H1 (cell line): ENCODE results near the gene TLE1. TPM values are rescaled to one million over a fixed set of nuclear protein-coding genes. Genes with fewer than 3 reads are reported as not detected.

Experiments used
- CTCF ChIA-PET: fragments of 300-600 bp; sonication (Branson Sonifier 250); formaldehyde crosslinking; loops from one replicate; lab custom pipeline; 2021; ENCODE audit not compliant: partially characterized antibody; lab: Charles Lee
- POLR2A ChIA-PET: fragments of 300-600 bp; sonication (Branson Sonifier 250); formaldehyde crosslinking; loops from one replicate; lab custom pipeline; 2021; ENCODE audit warnings: inconsistent platforms; ENCODE audit not compliant: partially characterized antibody; lab: Charles Lee
- DNase-seq, 2 experiments: peaks; one replicate each; pipeline versions ENCODE4 v3.0.0 to v3.0.0-alpha.2; 2010 to 2022; ENCODE audit warnings: low spot score in 2 of 2, low read depth in 1 of 2, mixed read lengths in 1 of 2
- FAIRE-seq: peaks from 2 replicates; lab custom pipeline; 2011; peaks lifted over from hg19 to GRCh38; lab: Jason Lieb, UNC
- H2AFZ ChIP-seq: 2 replicates; pipeline ENCODE4 v1.8.1; 2012; ENCODE audit warnings: low read length, inconsistent platforms
- H2AK5ac ChIP-seq: 2 replicates; pipeline ENCODE4 v1.6.1; 2013; ENCODE audit warnings: low read depth, low read length
- H2BK120ac ChIP-seq: replicated peaks from 2 replicates; pipeline ENCODE3; 2013; ENCODE audit warnings: low read depth, low read length, inconsistent platforms
- H2BK12ac ChIP-seq: 2 replicates; pipeline ENCODE4 v1.6.1; 2013; ENCODE audit warnings: low read depth, low read length
- H2BK15ac ChIP-seq: 2 replicates; pipeline ENCODE4 v1.6.1; 2013; ENCODE audit warnings: low read length
- H2BK20ac ChIP-seq: 2 replicates; pipeline ENCODE4 v1.6.1; 2013; ENCODE audit warnings: low read length
- H2BK5ac ChIP-seq: 2 replicates; pipeline ENCODE4 v1.6.1; 2013; ENCODE audit warnings: low read depth, low read length
- H3K14ac ChIP-seq: 2 replicates; pipeline ENCODE4 v1.6.1; 2013; ENCODE audit warnings: inconsistent platforms; ENCODE audit not compliant: insufficient read length
- H3K18ac ChIP-seq: 2 replicates; pipeline ENCODE4 v1.6.1; 2013; ENCODE audit warnings: low read length; ENCODE audit errors: extremely low read depth
- H3K23ac ChIP-seq: 2 replicates; pipeline ENCODE4 v1.6.1; 2013; ENCODE audit warnings: inconsistent platforms; ENCODE audit not compliant: insufficient read length
- H3K23me2 ChIP-seq: 2 replicates; pipeline ENCODE4 v1.6.1; 2013; ENCODE audit warnings: low read depth, low read length
- H3K27ac ChIP-seq: 2 replicates; pipeline ENCODE4 v1.6.1; 2011; ENCODE audit warnings: low read depth, low read length, inconsistent platforms
- H3K27me3 ChIP-seq, 4 experiments: replicated peaks in 1 of 4; 1 replicate in 1 of 4; 2 replicates in 3 of 4; pipeline versions ENCODE4 v1.6.1 to v1.8.1; 2011 to 2013; ENCODE audit warnings: low read length in 3 of 4, mild to moderate bottlenecking in 3 of 4, inconsistent platforms in 2 of 4, mixed read lengths in 2 of 4, moderate library complexity in 1 of 4; ENCODE audit not compliant: control insufficient read depth in 3 of 4, insufficient read depth in 3 of 4; ENCODE audit errors: extremely low read depth in 1 of 4
- H3K36me3 ChIP-seq, 4 experiments: 2 replicates each; pipeline versions ENCODE4 v1.6.1 to v1.8.1; 2011 to 2013; ENCODE audit warnings: mild to moderate bottlenecking in 4 of 4, low read length in 3 of 4, moderate library complexity in 2 of 4, control low read depth in 1 of 4, inconsistent platforms in 1 of 4; ENCODE audit not compliant: insufficient read depth in 4 of 4, control insufficient read depth in 2 of 4
- H3K4ac ChIP-seq: replicated peaks from 2 replicates; pipeline ENCODE3; 2013; ENCODE audit warnings: low read length, low read depth, mixed read lengths, inconsistent platforms; ENCODE audit not compliant: insufficient read length
- H3K4me1 ChIP-seq, 4 experiments: replicated peaks in 1 of 4; 1 replicate in 1 of 4; 2 replicates in 3 of 4; pipeline versions ENCODE4 v1.6.1 to v1.8.1; 2011 to 2013; ENCODE audit warnings: low read length in 3 of 4, inconsistent platforms in 2 of 4, mixed read lengths in 1 of 4; ENCODE audit not compliant: insufficient read depth in 4 of 4, control insufficient read depth in 3 of 4
- H3K4me2 ChIP-seq, 2 experiments: 2 replicates each; pipeline versions ENCODE4 v1.6.1 to v1.8.1; 2011 to 2013; ENCODE audit warnings: low read depth in 2 of 2, low read length in 2 of 2, control low read depth in 1 of 2, inconsistent platforms in 1 of 2, mild to moderate bottlenecking in 1 of 2; ENCODE audit not compliant: insufficient read depth in 1 of 2
- H3K4me3 ChIP-seq, 4 experiments: fragments of 200-600, 300-600 bp in 1 of 4; sonication (generic), shearing (Covaris generic), sonication (Bioruptor Twin) in 1 of 4; 2 replicates each; pipeline versions ENCODE4 v1.5.1 to v1.8.1; 2011 to 2016; ENCODE audit warnings: low read length in 4 of 4, low read depth in 3 of 4, control low read depth in 2 of 4, inconsistent platforms in 2 of 4, mild to moderate bottlenecking in 2 of 4, mixed read lengths in 1 of 4, moderate library complexity in 1 of 4; ENCODE audit not compliant: insufficient read depth in 2 of 4; ENCODE audit errors: extremely low read depth in 1 of 4
- H3K56ac ChIP-seq: replicated peaks from 2 replicates; pipeline ENCODE3; 2013; ENCODE audit warnings: low read depth, mild to moderate bottlenecking, mixed read lengths, low read length, inconsistent platforms; ENCODE audit not compliant: insufficient read length
- H3K79me1 ChIP-seq: 2 replicates; pipeline ENCODE4 v1.6.1; 2013; ENCODE audit warnings: low read depth, low read length, control low read depth
- H3K79me2 ChIP-seq, 2 experiments: 2 replicates each; pipeline versions ENCODE4 v1.6.1 to v1.8.1; 2012 to 2013; ENCODE audit warnings: low read length in 2 of 2, mild to moderate bottlenecking in 2 of 2, inconsistent platforms in 1 of 2; ENCODE audit not compliant: insufficient read depth in 2 of 2, control insufficient read depth in 1 of 2
- H3K9ac ChIP-seq, 4 experiments: replicated peaks in 1 of 4; 1 replicate in 1 of 4; 2 replicates in 3 of 4; pipeline versions ENCODE4 v1.6.1 to v1.8.1; 2011 to 2013; ENCODE audit warnings: low read depth in 3 of 4, low read length in 3 of 4, control low read depth in 2 of 4, mild to moderate bottlenecking in 2 of 4, moderate library complexity in 2 of 4, inconsistent platforms in 1 of 4; ENCODE audit errors: extremely low read depth in 1 of 4
- H3K9me3 ChIP-seq, 2 experiments: 2 replicates each; pipeline versions ENCODE4 v1.6.1 to v1.8.1; 2012 to 2013; ENCODE audit warnings: mild to moderate bottlenecking in 2 of 2, moderate library complexity in 2 of 2, control low read depth in 1 of 2, inconsistent platforms in 1 of 2, low read depth in 1 of 2, low read length in 1 of 2, mixed read lengths in 1 of 2; ENCODE audit not compliant: insufficient read depth in 2 of 2
- H4K20me1 ChIP-seq, 2 experiments: replicated peaks in 1 of 2; 2 replicates each; pipeline versions ENCODE3 to v1.8.1; 2011 to 2013; ENCODE audit warnings: inconsistent platforms in 2 of 2, low read length in 2 of 2, mild to moderate bottlenecking in 1 of 2; ENCODE audit not compliant: insufficient read depth in 2 of 2, control insufficient read depth in 1 of 2
- H4K5ac ChIP-seq: 2 replicates; pipeline ENCODE4 v1.6.1; 2013; ENCODE audit warnings: low read length, low read depth, mixed read lengths, inconsistent platforms; ENCODE audit not compliant: insufficient read length
- H4K8ac ChIP-seq: 2 replicates; pipeline ENCODE4 v1.8.0; 2013; ENCODE audit warnings: mild to moderate bottlenecking, moderate library complexity, low read length, inconsistent platforms; ENCODE audit not compliant: insufficient read depth; ENCODE audit errors: extremely low read depth
- H4K91ac ChIP-seq: replicated peaks from 2 replicates; pipeline ENCODE3; 2013; ENCODE audit warnings: low read length, mixed read lengths, inconsistent platforms; ENCODE audit not compliant: insufficient read length
- HDAC2 ChIP-seq, 2 experiments: fragments of 300-600 bp in 1 of 2; sonication (generic) in 1 of 2; IDR thresholded peaks; 2 replicates each; pipeline ENCODE4 v1.6.1; 2011 to 2012; ENCODE audit warnings: low read depth in 2 of 2, low read length in 2 of 2, mild to moderate bottlenecking in 2 of 2, moderate library complexity in 2 of 2, borderline replicate concordance in 1 of 2, inconsistent platforms in 1 of 2
- HDAC6 ChIP-seq: IDR thresholded peaks from one replicate; pipeline ENCODE4 v1.7.1; 2012; ENCODE audit warnings: low read depth, mild to moderate bottlenecking, inconsistent platforms, low read length, moderate library complexity
- KDM4A ChIP-seq: IDR thresholded peaks from one replicate; pipeline ENCODE4 v1.7.1; 2012; ENCODE audit warnings: low read depth, mild to moderate bottlenecking, moderate library complexity, low read length, inconsistent platforms; ENCODE audit not compliant: severe bottlenecking
- POLR2AphosphoS5 ChIP-seq: IDR thresholded peaks from 2 replicates; pipeline ENCODE4 v1.6.1; 2011; ENCODE audit warnings: low read depth, low read length
- SIN3A ChIP-seq, 2 experiments: IDR thresholded peaks in 1 of 2; conservative IDR thresholded peaks in 1 of 2; 2 replicates each; pipeline ENCODE4 v1.6.1; 2011 to 2012; ENCODE audit warnings: low read length in 2 of 2, improper control_type of control experiment in 1 of 2, low read depth in 1 of 2, mild to moderate bottlenecking in 1 of 2
- SIRT6 ChIP-seq: IDR thresholded peaks from one replicate; pipeline ENCODE4 v1.7.1; 2012; ENCODE audit warnings: low read length, inconsistent platforms
- YY1 ChIP-seq: IDR thresholded peaks from 2 replicates; pipeline ENCODE4 v1.6.1; 2011; ENCODE audit warnings: low read depth, mild to moderate bottlenecking, low read length
- WGBS, 2 experiments: shearing (Covaris generic) in 1 of 2; methylation state at CpG; one replicate each; pipeline versions ENCODE4 v1.1.6 to v1.1.7; 2013 to 2015; ENCODE audit warnings: low lambda C conversion rate in 2 of 2, mixed read lengths in 2 of 2, inconsistent platforms in 1 of 2, low coverage in 1 of 2, missing lambda C conversion rate in 1 of 2; ENCODE audit not compliant: insufficient replicate concordance in 2 of 2, insufficient coverage in 1 of 2, insufficient read length in 1 of 2; ENCODE audit errors: extremely low coverage in 1 of 2, missing lambda C conversion rate in 1 of 2; 5-methylcytosine and 5-hydroxymethylcytosine counted together
- polyA plus RNA-seq, 7 experiments: library from polyadenylated mRNA; depleted of rRNA in 3 of 7; stranded (reverse) in 5 of 7; unstranded in 2 of 7; fragments of >200 nt in 5 of 7; fragments of 200-250 nt in 2 of 7; gene quantifications; 1 replicate in 5 of 7; 2 replicates in 1 of 7; 4 replicates in 1 of 7; pipeline versions ENCODE4 v1.2.1 to v1.2.3, GENCODE V29; 2011 to 2013; ENCODE audit warnings: missing spikeins in 2 of 7, mixed read lengths in 2 of 7
- total RNA-seq: library from RNA; stranded (reverse); fragmentation: NEBNext Ultra II Directional; extraction: Animal tissue kit (Norgen Biotek cat#: 25700); gene quantifications from 2 replicates; pipeline ENCODE4 v1.2.1, GENCODE V29; 2021
- TF ChIP-seq, protein P1 (sequence below): IDR thresholded peaks from 2 replicates; pipeline ENCODE4 v1.6.1; 2012; ENCODE audit warnings: inconsistent platforms
- TF ChIP-seq, protein P2 (sequence below): IDR thresholded peaks from 2 replicates; pipeline ENCODE4 v1.6.1; 2012; ENCODE audit warnings: low read length, inconsistent platforms
- TF ChIP-seq, protein P3 (sequence below): IDR thresholded peaks from 2 replicates; pipeline ENCODE4 v1.6.1; 2011; ENCODE audit warnings: low read length, improper control_type of control experiment

Gene TLE1
- total and polyA plus RNA-seq, 2 of the 8 experiments (the other 6 are each of a cell fraction or from before 2014, with no cell fraction given): 81.8 to 91.6 TPM

DNA sequence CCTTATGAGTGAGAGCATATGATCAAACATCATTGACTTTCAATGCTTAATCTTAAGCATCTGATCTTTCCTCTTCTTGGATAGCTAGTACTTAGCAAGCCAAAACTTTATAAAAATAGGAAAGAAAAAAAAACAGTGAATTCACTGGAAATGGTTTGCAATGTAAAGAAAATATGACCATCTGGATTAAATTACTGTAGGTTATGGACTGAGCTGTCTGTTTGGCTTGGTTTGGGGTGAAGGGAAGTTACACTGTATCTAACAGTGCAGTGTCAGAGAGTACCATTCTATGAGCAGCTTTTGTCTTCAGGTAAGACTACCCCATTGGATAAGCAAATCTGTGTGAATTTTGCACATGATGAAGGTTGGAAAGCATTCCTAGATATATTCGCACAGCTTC, 151.4 kb downstream of the TLE1 start:
- H3K79me1 ChIP-seq: no peaks in the 10 kb centered on the region
- no peak for DNase-seq
- no peak for FAIRE-seq
- no peak overlapping the region for H4K8ac ChIP-seq
- no peak overlapping the region for H3K23ac ChIP-seq
- H3K27me3 ChIP-seq: no peaks in the 10 kb centered on the region
- H3K4me1 ChIP-seq: peaks cover 0 to 2% (median under 1%) of the 10 kb centered on the region in 4 experiments; a peak in 1 of 7 replicates
- H3K4me2 ChIP-seq: no peak overlapping the region
- no peak overlapping the region for H3K56ac ChIP-seq
- H2BK20ac ChIP-seq: no peak overlapping the region
- no peaks in the 10 kb centered on the region for H3K36me3 ChIP-seq
- H4K5ac ChIP-seq: no peak overlapping the region
- H2AFZ ChIP-seq: no peak overlapping the region
- no peak overlapping the region for H3K14ac ChIP-seq
- no peaks in the 10 kb centered on the region for H4K20me1 ChIP-seq
- CTCF ChIA-PET: interaction anchor here (0.5 to 1.0 kb wide), 3 partner anchors 9 to 450 kb away, joined by 3 read pairs; no protein-coding TSS in a partner anchor
- WGBS, 2 experiments: 88% methylated on average over 1 of the region's 1 CpG; no CpG with 5 or more reads in 1 of the 2 experiments
- no peak overlapping the region for H3K27ac ChIP-seq
- no peaks in the 10 kb centered on the region for H3K23me2 ChIP-seq
- no peak overlapping the region for H2BK12ac ChIP-seq
- H3K4ac ChIP-seq: no peak overlapping the region
- no peaks in the 10 kb centered on the region for H3K79me2 ChIP-seq
- H2BK15ac ChIP-seq: no peak overlapping the region
- no peak overlapping the region for H3K9ac ChIP-seq
- H3K9me3 ChIP-seq: no peaks in the 10 kb centered on the region
- H3K18ac ChIP-seq: no peak overlapping the region
- no peak overlapping the region for H3K4me3 ChIP-seq
- no peak overlapping the region for H2AK5ac ChIP-seq
- POLR2A ChIA-PET: interaction anchor here (1.1 kb wide), 1 partner anchor 152 kb away, joined by 3 read pairs; the partner anchor contains the start of gene TLE1
- H4K91ac ChIP-seq: no peak overlapping the region
- H2BK5ac ChIP-seq: no peak overlapping the region
- no peak overlapping the region for H2BK120ac ChIP-seq
- no peak for TF ChIP-seq YY1
- no peak for TF ChIP-seq KDM4A
- no peak for TF ChIP-seq SIRT6
- TF ChIP-seq, protein P1, sequence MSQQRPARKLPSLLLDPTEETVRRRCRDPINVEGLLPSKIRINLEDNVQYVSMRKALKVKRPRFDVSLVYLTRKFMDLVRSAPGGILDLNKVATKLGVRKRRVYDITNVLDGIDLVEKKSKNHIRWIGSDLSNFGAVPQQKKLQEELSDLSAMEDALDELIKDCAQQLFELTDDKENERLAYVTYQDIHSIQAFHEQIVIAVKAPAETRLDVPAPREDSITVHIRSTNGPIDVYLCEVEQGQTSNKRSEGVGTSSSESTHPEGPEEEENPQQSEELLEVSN: no peak
- no peak for TF ChIP-seq POLR2AphosphoS5
- TF ChIP-seq SIN3A (conservative IDR thresholded peaks at IDR 0.05 in 1 of 2, IDR thresholded peaks at IDR 0.05 in 1 of 2; ENCODE audit: low read depth in 1 of 2, low read length in 2 of 2): no peak
- TF ChIP-seq HDAC6: no peak
- TF ChIP-seq, protein P2, sequence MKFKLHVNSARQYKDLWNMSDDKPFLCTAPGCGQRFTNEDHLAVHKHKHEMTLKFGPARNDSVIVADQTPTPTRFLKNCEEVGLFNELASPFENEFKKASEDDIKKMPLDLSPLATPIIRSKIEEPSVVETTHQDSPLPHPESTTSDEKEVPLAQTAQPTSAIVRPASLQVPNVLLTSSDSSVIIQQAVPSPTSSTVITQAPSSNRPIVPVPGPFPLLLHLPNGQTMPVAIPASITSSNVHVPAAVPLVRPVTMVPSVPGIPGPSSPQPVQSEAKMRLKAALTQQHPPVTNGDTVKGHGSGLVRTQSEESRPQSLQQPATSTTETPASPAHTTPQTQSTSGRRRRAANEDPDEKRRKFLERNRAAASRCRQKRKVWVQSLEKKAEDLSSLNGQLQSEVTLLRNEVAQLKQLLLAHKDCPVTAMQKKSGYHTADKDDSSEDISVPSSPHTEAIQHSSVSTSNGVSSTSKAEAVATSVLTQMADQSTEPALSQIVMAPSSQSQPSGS: no peak
- TF ChIP-seq, protein P3, sequence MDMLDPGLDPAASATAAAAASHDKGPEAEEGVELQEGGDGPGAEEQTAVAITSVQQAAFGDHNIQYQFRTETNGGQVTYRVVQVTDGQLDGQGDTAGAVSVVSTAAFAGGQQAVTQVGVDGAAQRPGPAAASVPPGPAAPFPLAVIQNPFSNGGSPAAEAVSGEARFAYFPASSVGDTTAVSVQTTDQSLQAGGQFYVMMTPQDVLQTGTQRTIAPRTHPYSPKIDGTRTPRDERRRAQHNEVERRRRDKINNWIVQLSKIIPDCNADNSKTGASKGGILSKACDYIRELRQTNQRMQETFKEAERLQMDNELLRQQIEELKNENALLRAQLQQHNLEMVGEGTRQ: no peak
- no peak for TF ChIP-seq HDAC2 (IDR thresholded peaks at IDR 0.05; ENCODE audit: borderline replicate concordance in 1 of 2, low read depth in 2 of 2, low read length in 2 of 2)
